HG02642 (cell line): Measurements from ENCODE around the gene ENKD1.

Source experiments
- ATAC-seq: cut with Tn5 transposase; IDR thresholded peaks from one replicate; pipeline ENCODE4 v1.9.1; 2021; ENCODE audit warnings: mild to moderate bottlenecking; ENCODE audit not compliant: unreplicated experiment, poor library complexity

ENKD1 gene

GRCh38 chr16:67652578-67653127 is 13.9 kb downstream of the ENKD1 start:
- ATAC-seq: no peak

DNA sequence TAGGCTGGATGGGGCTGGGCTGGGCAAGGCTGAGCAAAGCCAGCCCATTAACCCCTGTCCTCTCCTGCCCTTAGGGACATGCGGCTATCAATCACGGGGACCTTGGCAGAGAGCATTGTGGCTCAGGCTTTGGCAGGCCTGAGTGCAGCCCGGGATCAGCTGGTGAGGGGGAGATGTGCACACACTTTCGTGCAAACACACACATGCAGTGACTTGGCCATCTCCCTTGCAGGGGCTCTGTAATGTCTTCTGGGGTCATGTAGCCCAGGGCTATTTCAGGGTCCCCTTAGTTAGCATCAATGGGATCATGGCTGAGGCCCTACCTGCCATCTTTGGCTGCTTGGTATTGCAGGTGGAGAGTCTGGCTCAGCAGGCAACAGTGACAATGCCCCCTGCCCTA is 14.7 kb downstream of the ENKD1 start:
- ATAC-seq: no peak

- no peak for ATAC-seq
Measured at GRCh38 chr16:67651039-67651438, 15.5 kb downstream of the ENKD1 start.

DNA sequence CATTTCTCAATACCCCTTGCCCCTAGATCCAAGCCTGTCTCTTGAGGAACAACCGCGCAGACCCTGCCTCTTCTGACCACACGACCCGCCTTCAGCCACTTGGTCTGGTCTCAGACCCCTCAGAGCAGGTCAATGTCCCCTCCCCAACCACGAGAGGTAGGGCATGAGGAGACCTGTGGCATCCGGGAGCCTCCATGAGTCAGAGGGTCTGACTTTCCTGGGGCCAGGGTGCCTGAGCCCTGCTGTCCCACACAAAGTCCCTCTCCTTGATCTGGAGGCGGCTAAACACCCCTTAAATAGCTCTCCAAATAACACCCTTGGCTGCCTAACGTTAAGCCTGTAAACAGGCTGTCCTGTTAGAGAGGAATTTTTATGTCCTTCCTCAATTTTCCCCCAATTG is 16.5 kb downstream of the ENKD1 start:
- no peak for ATAC-seq

- no peak for ATAC-seq
Measured at GRCh38 chr16:67649494-67649931, 17.0 kb downstream of the ENKD1 start.

DNA sequence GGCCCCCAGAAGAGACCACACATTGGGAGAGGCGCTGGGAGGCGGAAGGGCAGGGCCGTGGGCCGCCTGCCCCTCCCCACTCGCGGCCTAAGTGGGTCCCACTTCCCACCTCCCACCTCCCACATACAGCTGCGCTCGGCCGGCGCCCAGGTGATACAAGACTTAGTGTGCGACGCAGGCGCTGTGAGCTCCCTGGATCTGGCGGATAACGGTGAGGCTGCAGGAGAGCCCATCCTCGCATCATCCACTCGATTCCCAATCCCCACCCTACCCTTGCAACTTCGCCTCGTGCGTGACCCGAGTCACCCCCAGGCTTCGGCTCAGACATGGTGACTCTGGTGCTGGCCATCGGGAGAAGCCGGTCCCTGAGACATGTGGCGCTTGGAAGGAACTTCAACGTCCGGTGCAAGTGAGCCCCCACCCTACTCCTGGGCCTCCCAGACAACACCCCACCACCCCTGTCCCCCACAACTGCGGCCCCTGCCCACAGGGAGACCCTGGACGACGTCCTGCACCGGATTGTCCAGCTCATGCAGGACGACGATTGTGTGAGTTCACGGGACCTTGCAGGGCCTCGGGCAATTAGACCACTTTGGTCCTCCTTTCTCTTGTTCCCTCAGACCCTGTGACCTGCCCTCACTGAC is 17.7 kb downstream of the ENKD1 start:
- no peak for ATAC-seq

DNA sequence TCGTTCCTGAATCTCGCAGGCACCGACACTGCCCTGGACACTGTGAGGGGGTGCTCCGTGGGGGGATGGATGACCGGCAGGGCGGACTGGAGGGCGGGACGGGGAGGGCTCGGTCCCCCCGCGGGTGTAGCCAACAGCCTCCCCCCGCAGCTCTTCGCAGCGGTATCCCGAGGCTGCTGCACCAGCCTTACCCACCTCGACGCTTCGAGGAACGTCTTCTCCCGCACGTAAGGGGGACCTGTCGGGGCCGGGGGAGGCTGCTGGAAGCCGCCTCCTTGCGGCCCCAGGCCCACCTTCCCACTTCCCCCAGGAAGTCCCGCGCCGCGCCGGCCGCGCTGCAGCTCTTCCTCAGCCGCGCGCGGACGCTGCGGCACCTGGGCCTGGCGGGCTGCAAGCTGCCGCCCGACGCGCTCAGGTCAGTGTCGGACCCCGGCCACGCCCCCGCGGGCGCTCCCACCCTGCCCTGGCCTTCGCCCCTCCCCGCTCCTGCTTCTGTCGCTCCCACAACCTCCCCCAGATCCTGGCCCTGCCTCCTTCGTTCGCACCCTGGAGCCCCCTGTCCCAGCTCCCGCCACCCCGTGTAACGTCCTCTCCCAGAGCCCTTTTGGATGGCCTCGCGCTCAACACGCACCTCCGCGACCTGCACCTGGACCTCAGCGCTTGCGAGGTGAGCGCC is 18.3 kb downstream of the ENKD1 start:
- no peak for ATAC-seq

GRCh38 chr16:67647681-67648080 is 18.9 kb downstream of the ENKD1 start:
- ATAC-seq: no peak

GRCh38 chr16:67647111-67647651 is 19.4 kb downstream of the ENKD1 start:
- ATAC-seq: no peak

DNA sequence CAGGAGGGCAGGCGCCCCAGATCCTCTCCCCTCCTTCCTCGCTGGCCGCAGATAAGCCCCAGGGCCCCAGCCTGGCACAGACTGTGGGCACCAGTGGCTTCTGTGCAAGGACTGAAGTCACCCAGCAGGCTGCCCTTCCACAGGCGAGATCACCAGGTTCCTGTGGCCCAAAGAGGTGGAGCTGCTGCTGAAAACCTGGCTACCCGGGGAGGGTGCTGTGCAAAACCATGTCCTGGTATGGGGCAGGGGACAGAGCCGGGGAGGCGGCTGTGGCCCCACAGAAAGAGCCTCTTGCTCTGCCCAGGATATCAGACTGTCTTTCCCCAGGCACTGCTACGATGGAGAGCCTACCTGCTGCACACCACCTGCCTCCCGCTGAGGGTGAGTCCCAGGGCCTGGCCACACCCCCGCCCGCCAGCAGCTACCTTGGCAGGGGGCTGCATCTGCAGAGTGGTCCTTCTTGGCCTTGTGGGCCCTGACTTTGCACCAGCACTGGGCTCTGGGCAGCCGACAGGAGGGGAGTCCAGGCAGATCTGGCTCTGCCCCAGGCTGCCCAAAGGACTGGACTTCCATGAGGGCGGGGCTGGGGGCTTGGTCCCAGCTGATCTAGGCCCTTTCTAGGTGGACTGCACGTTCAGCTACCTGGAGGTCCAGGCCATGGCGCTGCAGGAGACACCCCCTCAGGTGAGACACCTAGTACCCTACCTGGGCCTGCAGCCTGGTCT is 21.0 kb downstream of the ENKD1 start:
- no peak for ATAC-seq

- no peak for ATAC-seq
Measured at GRCh38 chr16:67644038-67644437, 22.5 kb downstream of the ENKD1 start.

- no peak for ATAC-seq
Measured at GRCh38 chr16:67641779-67642708, 24.5 kb downstream of the ENKD1 start.

GRCh38 chr16:67637625-67638024 is 28.9 kb downstream of the ENKD1 start:
- ATAC-seq: no peak

GRCh38 chr16:67636713-67637112 is 29.8 kb downstream of the ENKD1 start:
- no peak for ATAC-seq

DNA sequence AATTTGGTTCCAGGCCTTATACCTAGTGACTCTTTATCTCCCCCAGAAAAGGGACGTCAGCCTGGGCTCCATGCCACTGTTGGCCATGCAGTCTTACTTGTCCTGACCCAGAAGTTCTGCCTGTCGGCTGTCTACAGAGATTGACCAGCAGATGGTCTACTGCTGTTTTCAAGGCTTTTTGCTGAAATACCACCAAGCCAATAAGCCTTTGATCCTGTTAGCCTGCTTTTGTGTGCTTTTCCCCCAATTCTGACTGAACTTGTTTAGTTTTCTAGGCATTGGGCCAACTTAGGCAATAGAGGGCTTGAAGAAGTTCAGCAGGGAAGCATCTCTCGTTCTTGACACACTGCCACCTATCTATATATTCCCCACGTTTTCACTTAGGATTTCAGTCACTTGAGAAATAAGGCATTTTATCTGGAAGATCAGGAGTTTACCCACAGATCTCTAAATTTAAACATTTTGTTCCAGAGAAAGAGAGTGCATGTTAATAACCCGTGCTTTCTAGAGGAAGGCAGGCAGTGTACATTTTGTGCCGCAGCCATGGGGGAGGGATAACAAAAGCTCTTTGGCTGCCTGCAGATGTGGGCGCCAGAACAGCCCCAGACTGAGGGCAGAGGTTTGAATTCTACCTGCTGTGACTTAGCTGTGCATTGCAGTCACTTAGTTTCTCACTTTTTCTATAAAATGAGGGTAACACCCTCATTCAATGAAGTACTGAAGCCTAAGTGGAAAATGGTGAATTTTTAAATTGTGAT is 34.0 kb downstream of the ENKD1 start:
- ATAC-seq: no peak

- ATAC-seq: no peak
Measured at GRCh38 chr16:67628216-67628615, 38.3 kb downstream of the ENKD1 start.

DNA sequence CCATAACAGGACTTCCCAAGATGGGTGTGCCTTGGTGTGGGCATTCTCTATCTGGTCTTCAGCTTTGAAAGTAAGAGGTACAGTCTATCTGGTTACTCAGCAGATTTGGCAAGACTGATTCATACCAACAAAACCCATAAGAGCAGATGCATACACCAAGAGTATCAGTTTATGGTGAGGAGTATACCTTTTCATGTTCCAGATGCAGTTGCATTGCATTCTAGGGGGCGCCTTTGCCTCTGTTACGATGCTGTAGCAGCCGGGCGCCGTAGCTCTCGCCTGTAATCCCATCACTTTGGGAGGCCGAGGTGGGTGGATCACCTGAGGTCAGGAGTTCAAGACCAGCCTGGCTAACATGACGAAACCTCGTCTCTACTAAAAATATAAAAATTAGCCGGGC is 52.7 kb downstream of the ENKD1 start:
- ATAC-seq: no peak
